ENCODE data around the gene UBASH3A. TPM values are rescaled to one million over a fixed set of nuclear protein-coding genes. Genes with fewer than 3 reads are reported as not detected.
A peak's percentile ranks its signal among the peaks of the same experiment; 100 is the strongest.

UBASH3A gene, protein sequence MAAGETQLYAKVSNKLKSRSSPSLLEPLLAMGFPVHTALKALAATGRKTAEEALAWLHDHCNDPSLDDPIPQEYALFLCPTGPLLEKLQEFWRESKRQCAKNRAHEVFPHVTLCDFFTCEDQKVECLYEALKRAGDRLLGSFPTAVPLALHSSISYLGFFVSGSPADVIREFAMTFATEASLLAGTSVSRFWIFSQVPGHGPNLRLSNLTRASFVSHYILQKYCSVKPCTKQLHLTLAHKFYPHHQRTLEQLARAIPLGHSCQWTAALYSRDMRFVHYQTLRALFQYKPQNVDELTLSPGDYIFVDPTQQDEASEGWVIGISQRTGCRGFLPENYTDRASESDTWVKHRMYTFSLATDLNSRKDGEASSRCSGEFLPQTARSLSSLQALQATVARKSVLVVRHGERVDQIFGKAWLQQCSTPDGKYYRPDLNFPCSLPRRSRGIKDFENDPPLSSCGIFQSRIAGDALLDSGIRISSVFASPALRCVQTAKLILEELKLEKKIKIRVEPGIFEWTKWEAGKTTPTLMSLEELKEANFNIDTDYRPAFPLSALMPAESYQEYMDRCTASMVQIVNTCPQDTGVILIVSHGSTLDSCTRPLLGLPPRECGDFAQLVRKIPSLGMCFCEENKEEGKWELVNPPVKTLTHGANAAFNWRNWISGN
- total RNA-seq (under 1 TPM; 0.74 to 0.88 TPM), polyA plus RNA-seq (under 1 TPM; 0.58 to 0.61 TPM)
- long read RNA-seq, donor 1, result 0 reads
- long read RNA-seq, donor 2, result 0 reads
- long read RNA-seq, donor 3, result 0 reads
- long read RNA-seq, donor 4, result 0 reads
- long read RNA-seq, donor 5, result 0 reads

DNA sequence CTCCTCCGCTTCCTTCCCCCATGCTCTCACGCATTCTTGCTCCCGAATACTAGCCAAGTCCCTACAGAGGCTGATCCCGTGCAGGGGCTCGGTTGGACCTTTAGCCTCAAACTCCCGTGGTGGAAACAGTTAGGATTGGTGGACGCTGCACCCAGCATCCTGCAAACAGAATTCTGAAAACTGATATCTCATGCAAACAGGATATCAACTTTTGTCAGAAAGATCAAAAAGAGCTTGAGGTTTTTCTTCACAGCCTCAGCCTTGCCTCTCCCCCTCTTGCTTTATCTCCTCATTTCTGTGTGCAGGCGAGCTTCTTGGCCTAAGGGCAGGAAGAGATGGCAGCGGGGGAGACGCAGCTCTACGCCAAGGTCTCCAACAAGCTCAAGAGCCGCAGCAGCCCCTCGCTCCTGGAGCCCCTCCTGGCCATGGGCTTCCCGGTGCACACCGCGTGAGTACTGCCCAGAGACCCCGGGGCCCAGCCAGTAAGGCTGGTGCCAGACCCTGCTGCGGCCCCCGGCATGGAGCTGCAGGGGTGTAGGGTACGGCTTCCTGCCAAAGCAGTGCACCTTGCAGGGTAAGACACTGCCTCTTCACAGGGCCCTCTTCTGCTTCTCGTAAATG is at the start of gene UBASH3A:
UBASH3A (plus strand) TSS at position 292 of the 621 bp plus-strand sequence; CDS start at position 336, 44 bp downstream.
- Histone ChIP-seq H3K27me3 (ENCODE audit: control insufficient read depth in 3 of 3, insufficient read depth in 3 of 3, low read length in 2 of 3) (no peaks in the 10 kb centered on the region), H3K4me1 (ENCODE audit: control insufficient read depth in 5 of 5, insufficient read depth in 5 of 5, low read length in 5 of 5) (no peaks in the 10 kb centered on the region), H3K9me3 (ENCODE audit: control insufficient read depth in 4 of 4, insufficient read depth in 3 of 4, low read length in 3 of 4) (peaks cover 0 to 3% (median 0%) of the 10 kb centered on the region in 4 donors), H3K36me3 (ENCODE audit: control insufficient read depth in 4 of 4, insufficient read depth in 4 of 4, low read length in 4 of 4) (no peaks in the 10 kb centered on the region), H3K9ac (ENCODE audit: insufficient read depth in 1 of 2, low read length in 2 of 2) (no peak within 1 kb of the TSS), H3K27ac (ENCODE audit: low read depth in 1 of 2, low read length in 1 of 2) (peak within 1 kb of the TSS in 1 of 2 donors; percentile 6), H3K4me3 (no peak within 1 kb of the TSS)
- no peak for ATAC-seq (ENCODE audit: insufficient read depth, low FRiP score)
- TF ChIP-seq, protein P1, sequence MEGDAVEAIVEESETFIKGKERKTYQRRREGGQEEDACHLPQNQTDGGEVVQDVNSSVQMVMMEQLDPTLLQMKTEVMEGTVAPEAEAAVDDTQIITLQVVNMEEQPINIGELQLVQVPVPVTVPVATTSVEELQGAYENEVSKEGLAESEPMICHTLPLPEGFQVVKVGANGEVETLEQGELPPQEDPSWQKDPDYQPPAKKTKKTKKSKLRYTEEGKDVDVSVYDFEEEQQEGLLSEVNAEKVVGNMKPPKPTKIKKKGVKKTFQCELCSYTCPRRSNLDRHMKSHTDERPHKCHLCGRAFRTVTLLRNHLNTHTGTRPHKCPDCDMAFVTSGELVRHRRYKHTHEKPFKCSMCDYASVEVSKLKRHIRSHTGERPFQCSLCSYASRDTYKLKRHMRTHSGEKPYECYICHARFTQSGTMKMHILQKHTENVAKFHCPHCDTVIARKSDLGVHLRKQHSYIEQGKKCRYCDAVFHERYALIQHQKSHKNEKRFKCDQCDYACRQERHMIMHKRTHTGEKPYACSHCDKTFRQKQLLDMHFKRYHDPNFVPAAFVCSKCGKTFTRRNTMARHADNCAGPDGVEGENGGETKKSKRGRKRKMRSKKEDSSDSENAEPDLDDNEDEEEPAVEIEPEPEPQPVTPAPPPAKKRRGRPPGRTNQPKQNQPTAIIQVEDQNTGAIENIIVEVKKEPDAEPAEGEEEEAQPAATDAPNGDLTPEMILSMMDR (IDR thresholded peaks at IDR 0.05; ENCODE audit: control extremely low read depth, extremely low read depth), result no peak
- 79 to 83% methylated on average over 21 of the region's 21 CpGs for whole genome bisulfite sequencing, 2 donors
- DNase-seq, result no peak

DNA sequence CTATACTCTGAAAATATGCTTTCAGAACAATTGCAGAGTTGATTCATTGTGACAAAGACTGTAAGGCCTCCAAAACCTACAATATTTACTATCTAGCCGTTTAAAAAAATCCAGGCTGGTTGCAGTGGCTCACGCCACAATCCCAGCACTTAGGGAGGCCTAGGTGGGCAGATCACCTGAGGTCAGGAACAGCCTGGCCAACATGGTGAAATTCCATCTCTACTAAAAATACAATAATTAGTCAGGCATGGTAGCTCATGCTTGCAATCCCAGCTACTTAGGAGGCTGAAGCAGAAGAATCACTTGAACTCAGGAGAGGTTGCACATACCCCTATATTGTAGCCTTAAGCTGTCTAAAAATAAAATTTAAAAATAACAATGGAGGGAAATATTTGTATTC is 47.7 kb upstream of the UBASH3A start:
- no peak for ATAC-seq (ENCODE audit: insufficient read depth, low FRiP score)
- no peak for DNase-seq
- peaks cover 0 to 15% (median 2%) of the 10 kb centered on the region in 4 donors for H3K9me3 ChIP-seq (ENCODE audit: control insufficient read depth in 4 of 4, insufficient read depth in 3 of 4, low read length in 3 of 4)
- TF ChIP-seq, protein P1 (IDR thresholded peaks at IDR 0.05; ENCODE audit: control extremely low read depth, extremely low read depth), result no peak
- no peaks in the 10 kb centered on the region for H3K36me3 ChIP-seq (ENCODE audit: control insufficient read depth in 4 of 4, insufficient read depth in 4 of 4, low read length in 4 of 4)
- H3K27me3 ChIP-seq (ENCODE audit: control insufficient read depth in 3 of 3, insufficient read depth in 3 of 3, low read length in 2 of 3), result peaks cover 0 to 3% (median 0%) of the 10 kb centered on the region in 3 donors
- 93 to 94% methylated on average over 2 of the region's 2 CpGs for WGBS, 2 donors
- H3K4me1 ChIP-seq (ENCODE audit: control insufficient read depth in 5 of 5, insufficient read depth in 5 of 5, low read length in 5 of 5), result no peaks in the 10 kb centered on the region
- no peak overlapping the region for H3K4me3 ChIP-seq
- no peak overlapping the region for H3K27ac ChIP-seq (ENCODE audit: low read depth in 1 of 2, low read length in 1 of 2)
- H3K9ac ChIP-seq (ENCODE audit: insufficient read depth in 1 of 2, low read length in 2 of 2), result no peak overlapping the region

DNA sequence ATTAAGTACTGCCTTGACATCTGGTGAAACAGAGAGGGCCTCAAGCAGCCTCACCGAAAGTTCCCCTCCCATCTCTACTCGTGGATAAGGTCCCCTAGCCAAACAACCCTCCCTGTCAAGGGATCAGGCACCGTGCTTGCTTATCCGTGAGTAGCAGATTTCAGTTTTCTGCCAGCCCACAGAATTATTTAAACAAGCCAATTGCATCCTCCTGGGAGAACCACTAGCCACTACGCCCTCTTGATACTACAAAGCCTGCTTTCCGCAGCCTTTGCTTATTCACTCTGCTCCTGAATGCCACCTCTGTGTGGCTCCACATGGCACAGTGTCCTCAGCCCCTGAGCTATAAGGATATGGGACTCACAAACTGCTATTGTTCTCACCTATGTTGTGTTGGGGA is 47.1 kb upstream of the UBASH3A start:
- DNase-seq, result no peak

More for the DNA sequence above, 47.1 kb upstream of the UBASH3A start:
- Histone ChIP-seq H3K4me3 (no peak overlapping the region), H3K9ac (ENCODE audit: insufficient read depth in 1 of 2, low read length in 2 of 2) (no peak overlapping the region), H3K4me1 (ENCODE audit: control insufficient read depth in 5 of 5, insufficient read depth in 5 of 5, low read length in 5 of 5) (no peaks in the 10 kb centered on the region), H3K36me3 (ENCODE audit: control insufficient read depth in 4 of 4, insufficient read depth in 4 of 4, low read length in 4 of 4) (no peaks in the 10 kb centered on the region), H3K9me3 (ENCODE audit: control insufficient read depth in 4 of 4, insufficient read depth in 3 of 4, low read length in 3 of 4) (peaks cover 0 to 15% (median 2%) of the 10 kb centered on the region in 4 donors), H3K27ac (ENCODE audit: low read depth in 1 of 2, low read length in 1 of 2) (no peak overlapping the region), H3K27me3 (ENCODE audit: control insufficient read depth in 3 of 3, insufficient read depth in 3 of 3, low read length in 2 of 3) (peaks cover 0 to 3% (median 0%) of the 10 kb centered on the region in 3 donors)
- TF ChIP-seq, protein P1 (IDR thresholded peaks at IDR 0.05; ENCODE audit: control extremely low read depth, extremely low read depth), result no peak
- ATAC-seq (ENCODE audit: insufficient read depth, low FRiP score), result no peak
- 56 to 68% methylated on average over 6 of the region's 6 CpGs for WGBS, 2 donors
